Activated T-helper 2 cell treated with anti-CD3 and anti-CD28 coated beads, Interferon-gamma antibody, Interleukin-2, Interleukin-4, amounts not matched to agents 10 μg/mL and 5 μg/mL and 100 μg/mL, durations not matched to agents 14 hours and 24 hours and 36 hours (primary cell): ENCODE results near the gene GFOD2. TPM values are rescaled to one million over a fixed set of nuclear protein-coding genes. Genes with fewer than 3 reads are reported as not detected.

Source experiments
- DNase-seq: peaks from one replicate; pipeline ENCODE4 v3.0.0; 2021; ENCODE audit warnings: low spot score
- H3K27ac Mint-ChIP-seq: one replicate; pipeline ENCODE4 v1.8.0; 2021; ENCODE audit warnings: mixed read lengths
- H3K27me3 Mint-ChIP-seq: one replicate; pipeline ENCODE4 v1.8.0; 2021; ENCODE audit warnings: low read depth, mixed read lengths
- H3K36me3 Mint-ChIP-seq: one replicate; pipeline ENCODE4 v1.8.0; 2021; ENCODE audit warnings: low read depth, mixed read lengths
- H3K4me1 Mint-ChIP-seq: one replicate; pipeline ENCODE4 v1.8.0; 2021; ENCODE audit warnings: low read depth, mixed read lengths
- H3K4me3 Mint-ChIP-seq: one replicate; pipeline ENCODE4 v1.8.0; 2021; ENCODE audit warnings: low read depth, mild to moderate bottlenecking, moderate library complexity, mixed read lengths
- H3K9me3 Mint-ChIP-seq: one replicate; pipeline ENCODE4 v1.8.0; 2021; ENCODE audit warnings: mixed read lengths
- intact Hi-C: fragments of 100-400 bp; cut with micrococcal nuclease; formaldehyde crosslinking; loops from one replicate; pipeline ENCODE4 v1.15.1; 2023
- total RNA-seq: library from RNA; stranded (reverse); gene quantifications from 2 replicates; pipeline ENCODE4 v1.2.3, GENCODE V29; 2022

Gene GFOD2
- total RNA-seq, 1 donor from 2014 or later: 18.3 TPM

DNA sequence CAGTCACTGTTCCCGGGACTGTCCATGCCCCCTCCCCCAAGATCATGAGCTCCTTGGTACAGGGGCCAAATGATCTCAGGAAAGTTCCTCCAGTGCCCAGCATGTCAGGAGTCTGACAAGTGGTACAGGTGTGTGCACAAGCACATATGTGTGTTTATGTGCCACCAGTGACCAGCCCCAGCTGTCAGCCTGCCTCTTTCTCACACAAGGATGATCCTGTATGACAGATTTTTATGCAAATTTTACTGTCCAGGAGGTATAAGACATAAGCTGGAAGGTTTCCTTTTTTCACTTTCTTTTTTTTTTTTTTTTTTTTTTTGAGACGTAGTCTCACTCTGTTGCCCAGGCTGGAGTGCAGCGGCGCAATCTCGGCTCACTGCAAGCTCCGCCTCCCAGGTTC is 31.4 kb upstream of the GFOD2 start:
- Mint-ChIP-seq H3K4me1 (peaks cover 3% of the 10 kb centered on the region), H3K4me3 (no peak overlapping the region), H3K36me3 (peaks cover 3% of the 10 kb centered on the region), H3K9me3 (no peaks in the 10 kb centered on the region), H3K27ac (peak overlapping the region; percentile 22), H3K27me3 (no peaks in the 10 kb centered on the region)
- intact Hi-C loops: no loop called here
- DNase-seq: no peak

DNA sequence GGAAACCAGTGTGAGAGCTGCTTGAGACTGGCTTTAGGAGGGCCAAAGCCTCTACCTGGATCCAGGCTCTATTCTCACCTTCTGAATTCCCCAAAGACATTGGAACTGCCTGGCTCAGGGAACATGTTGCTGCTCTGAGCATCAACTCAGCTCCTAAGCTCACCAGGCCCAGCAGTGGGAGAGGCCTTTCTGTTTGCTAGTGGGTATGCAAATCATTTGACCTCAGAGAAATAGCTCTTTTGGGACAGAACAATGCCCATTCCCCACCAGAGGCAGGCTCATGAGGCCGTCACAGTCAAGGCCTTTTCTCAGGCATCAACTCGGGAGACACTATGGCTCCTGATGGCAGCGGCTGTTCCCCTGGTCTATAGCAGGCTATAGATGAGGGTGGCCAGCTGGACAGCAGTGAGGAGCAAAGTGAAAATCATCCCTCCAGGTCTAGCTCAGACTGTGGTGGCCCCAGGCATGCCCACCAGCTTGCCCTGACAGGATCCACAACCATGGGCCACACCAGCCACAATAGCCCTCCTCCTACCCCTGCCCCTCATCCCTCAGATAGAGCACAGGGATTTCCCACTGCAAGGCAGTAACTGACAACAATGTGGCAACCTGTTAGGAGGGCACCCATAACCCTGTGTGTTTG is 30.4 kb upstream of the GFOD2 start:
- DNase-seq: no peak
- intact Hi-C loops: no loop called here
- Mint-ChIP-seq H3K27ac (no peak overlapping the region), H3K4me1 (peaks cover 3% of the 10 kb centered on the region), H3K4me3 (no peak overlapping the region), H3K9me3 (no peaks in the 10 kb centered on the region), H3K27me3 (no peaks in the 10 kb centered on the region), H3K36me3 (peaks cover 3% of the 10 kb centered on the region)

DNA sequence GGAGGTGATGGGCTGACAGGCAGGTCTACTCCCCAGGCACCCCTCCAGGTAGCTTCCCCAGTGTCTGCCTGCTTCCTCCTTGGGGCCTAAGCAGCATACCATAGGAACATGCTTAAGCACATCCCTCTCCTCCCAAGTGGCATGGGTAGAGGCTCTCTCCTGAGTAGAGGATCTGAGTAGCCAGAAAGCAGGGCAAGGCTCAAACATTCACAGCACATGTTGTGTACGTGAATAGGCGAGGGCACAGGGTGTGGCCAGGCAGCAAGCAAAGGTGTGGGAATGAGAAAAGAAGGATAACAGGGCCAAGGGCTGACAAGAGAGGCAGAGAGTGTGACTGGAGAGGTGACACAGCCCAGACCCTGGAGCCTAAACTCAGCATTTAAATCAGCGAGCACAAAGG is 29.7 kb upstream of the GFOD2 start:
- H3K4me3 Mint-ChIP-seq: no peak overlapping the region
- H3K4me1 Mint-ChIP-seq: peaks cover 3% of the 10 kb centered on the region
- peak overlapping the region; percentile 25 for H3K27ac Mint-ChIP-seq
- DNase-seq: no peak
- no peaks in the 10 kb centered on the region for H3K9me3 Mint-ChIP-seq
- intact Hi-C loops: no loop called here
- H3K27me3 Mint-ChIP-seq: no peaks in the 10 kb centered on the region
- H3K36me3 Mint-ChIP-seq: peaks cover 3% of the 10 kb centered on the region

DNA sequence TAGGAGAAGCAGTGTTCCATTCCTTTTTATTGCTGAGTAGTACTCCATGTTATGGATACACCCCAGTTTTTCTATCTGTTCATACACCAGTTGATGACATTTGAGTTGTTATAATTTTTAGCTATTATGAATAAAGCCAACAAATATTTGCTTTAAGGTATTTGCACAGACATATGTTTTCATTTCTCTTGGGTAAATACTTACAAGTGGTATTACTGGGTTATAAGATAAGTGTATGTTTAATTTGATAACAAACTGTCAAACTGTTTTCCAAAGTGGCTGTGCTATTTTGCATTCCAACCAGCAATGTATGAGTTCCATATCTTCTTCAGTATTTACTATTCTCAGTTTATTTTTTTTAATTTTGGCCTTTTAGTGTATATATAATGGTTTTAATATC is 27.7 kb upstream of the GFOD2 start:
- no peak overlapping the region for H3K4me3 Mint-ChIP-seq
- H3K4me1 Mint-ChIP-seq: peaks cover 3% of the 10 kb centered on the region
- no peak for DNase-seq
- intact Hi-C loops: no loop called here
- no peaks in the 10 kb centered on the region for H3K27me3 Mint-ChIP-seq
- no peaks in the 10 kb centered on the region for H3K9me3 Mint-ChIP-seq
- peaks cover 12% of the 10 kb centered on the region for H3K36me3 Mint-ChIP-seq
- no peak overlapping the region for H3K27ac Mint-ChIP-seq

DNA sequence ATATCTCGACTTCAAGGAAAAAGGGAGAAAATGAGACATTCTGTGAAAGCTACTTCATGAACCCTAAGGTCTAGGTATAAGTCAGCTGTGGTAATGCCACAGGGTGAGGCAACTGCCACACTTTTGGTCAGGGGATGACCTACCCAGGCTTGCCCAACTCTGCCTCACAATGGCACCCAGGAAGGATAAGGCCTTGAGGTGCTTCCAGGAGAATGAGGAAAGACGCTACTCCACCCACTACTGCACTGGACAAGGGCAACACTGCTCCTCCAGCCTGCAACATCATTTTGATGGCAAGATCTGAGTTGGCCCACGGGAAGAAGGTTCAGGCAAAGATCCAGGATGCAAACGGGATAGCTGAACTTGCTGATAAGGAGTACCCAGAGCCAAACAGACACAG is 22.0 kb upstream of the GFOD2 start:
- Mint-ChIP-seq H3K36me3 (peaks cover 16% of the 10 kb centered on the region), H3K27ac (no peak overlapping the region), H3K4me3 (no peak overlapping the region), H3K9me3 (no peaks in the 10 kb centered on the region), H3K27me3 (no peaks in the 10 kb centered on the region), H3K4me1 (no peaks in the 10 kb centered on the region)
- no peak for DNase-seq
- intact Hi-C loops: no loop called here

DNA sequence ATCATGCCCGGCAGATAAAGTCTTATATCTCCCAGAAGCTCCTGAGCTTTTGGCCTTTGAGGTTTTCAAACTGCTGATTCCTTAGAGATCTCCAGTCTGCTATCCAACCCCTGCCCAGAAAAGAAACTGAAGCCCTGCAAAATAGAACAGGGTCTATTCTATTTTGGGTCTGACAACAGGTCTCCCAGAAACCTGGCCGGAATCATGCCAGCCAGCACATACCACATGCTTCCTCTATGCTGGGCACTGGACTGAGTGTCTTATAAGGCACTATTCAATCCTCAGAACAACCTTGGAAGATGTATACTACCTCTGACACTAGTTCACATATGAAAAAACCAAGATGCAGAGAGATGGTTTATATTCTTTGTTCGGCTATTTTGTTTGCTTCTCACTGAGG is 21.3 kb upstream of the GFOD2 start:
- no peaks in the 10 kb centered on the region for H3K4me1 Mint-ChIP-seq
- peaks cover 16% of the 10 kb centered on the region for H3K36me3 Mint-ChIP-seq
- no peaks in the 10 kb centered on the region for H3K9me3 Mint-ChIP-seq
- DNase-seq: no peak
- no peak overlapping the region for H3K4me3 Mint-ChIP-seq
- no peaks in the 10 kb centered on the region for H3K27me3 Mint-ChIP-seq
- no peak overlapping the region for H3K27ac Mint-ChIP-seq
- intact Hi-C loops: no loop called here

DNA sequence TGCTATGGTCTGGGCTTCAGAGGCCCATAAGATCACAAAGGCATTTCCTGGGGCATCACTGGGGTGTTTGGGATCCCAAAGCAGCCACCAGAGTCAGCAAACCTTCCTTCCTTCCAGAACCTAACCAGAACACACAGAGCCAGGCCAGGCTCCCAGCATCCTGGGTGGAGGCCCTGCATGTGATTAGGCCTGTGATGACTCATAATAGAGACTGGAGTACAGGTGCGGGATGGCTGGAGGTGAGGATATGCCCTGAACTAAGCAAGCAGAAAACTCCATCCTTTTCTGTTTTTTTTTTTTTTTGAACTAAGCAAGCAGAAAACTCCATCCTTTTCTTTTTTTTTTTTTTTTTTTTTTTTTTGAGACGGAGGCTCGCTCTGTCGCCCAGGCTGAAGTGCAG is 17.7 kb upstream of the GFOD2 start:
- intact Hi-C loops: no loop called here

DNA sequence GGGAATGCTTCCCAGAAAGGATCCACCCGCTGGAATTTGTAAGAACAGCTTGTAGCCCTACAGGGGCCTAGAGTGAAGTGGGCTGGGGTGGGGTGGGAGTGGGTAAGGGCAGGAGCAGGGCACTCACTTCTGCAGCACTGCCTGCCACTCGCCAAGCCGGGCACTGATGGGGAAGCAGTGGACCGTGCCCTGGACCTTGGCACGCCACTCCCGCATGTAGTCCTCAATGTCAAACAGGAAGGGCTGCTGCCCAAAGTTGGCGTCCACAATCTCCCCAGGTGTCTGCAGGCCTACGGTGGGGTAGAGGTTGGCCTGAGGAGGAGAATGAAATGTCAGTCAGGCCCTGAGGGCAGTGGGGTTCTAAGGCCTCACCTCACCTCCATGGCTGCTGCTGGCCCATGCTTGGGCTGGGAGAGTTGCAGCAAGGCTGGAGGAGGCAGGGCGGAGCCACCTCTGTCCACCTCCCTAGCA is 15.7 kb upstream of the GFOD2 start:
- no peak overlapping the region for H3K4me3 Mint-ChIP-seq
- no peaks in the 10 kb centered on the region for H3K4me1 Mint-ChIP-seq
- intact Hi-C loops: no loop called here
- no peak overlapping the region for H3K27ac Mint-ChIP-seq
- H3K36me3 Mint-ChIP-seq: peaks cover 10% of the 10 kb centered on the region
- no peak for DNase-seq
- H3K9me3 Mint-ChIP-seq: no peaks in the 10 kb centered on the region
- no peaks in the 10 kb centered on the region for H3K27me3 Mint-ChIP-seq

More for the DNA sequence above, 17.7 kb upstream of the GFOD2 start:
- peaks cover 4% of the 10 kb centered on the region for H3K36me3 Mint-ChIP-seq
- DNase-seq: no peak
- no peaks in the 10 kb centered on the region for H3K9me3 Mint-ChIP-seq
- H3K27ac Mint-ChIP-seq: no peak overlapping the region
- no peaks in the 10 kb centered on the region for H3K4me1 Mint-ChIP-seq
- no peaks in the 10 kb centered on the region for H3K27me3 Mint-ChIP-seq
- H3K4me3 Mint-ChIP-seq: no peak overlapping the region

DNA sequence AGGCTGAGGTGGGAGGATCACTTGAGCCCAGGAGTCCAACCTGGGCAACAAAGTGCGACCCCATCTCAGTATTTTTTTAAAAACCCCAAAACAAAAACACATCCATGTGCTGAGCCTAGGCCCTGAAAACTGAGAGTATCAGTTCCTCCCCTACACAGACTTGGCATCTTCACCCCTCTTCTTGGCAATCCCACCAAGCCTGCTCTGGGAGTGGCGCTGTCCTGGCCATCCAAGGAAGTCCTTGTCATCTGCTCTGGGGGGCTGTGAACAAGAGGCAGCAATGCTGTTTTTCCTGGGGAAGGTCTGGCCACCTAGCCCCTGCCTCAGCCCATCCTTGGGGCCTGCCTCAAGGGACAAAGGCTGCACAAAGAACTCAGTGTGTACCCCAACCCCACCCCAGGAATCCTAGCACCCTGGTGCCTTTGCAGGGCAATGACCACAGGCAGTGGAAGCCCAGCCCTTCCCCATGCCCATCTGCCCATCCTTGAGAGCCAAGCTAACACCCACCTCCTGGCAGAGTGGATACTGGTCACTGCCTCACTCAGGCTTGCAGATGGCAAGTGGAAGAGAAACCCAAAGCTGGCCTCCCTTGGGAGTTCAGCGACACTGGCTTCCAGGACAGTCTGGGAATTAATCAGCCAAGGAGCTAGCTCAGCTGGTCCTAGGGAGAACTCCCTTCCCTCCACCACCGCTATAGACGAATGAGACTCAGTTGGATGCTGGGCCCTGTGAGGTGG is 14.8 kb upstream of the GFOD2 start:
- DNase-seq: no peak
- intact Hi-C loops: no loop called here
- Mint-ChIP-seq H3K4me3 (no peak overlapping the region), H3K4me1 (no peaks in the 10 kb centered on the region), H3K27ac (no peak overlapping the region), H3K9me3 (no peaks in the 10 kb centered on the region), H3K36me3 (peaks cover 15% of the 10 kb centered on the region), H3K27me3 (no peaks in the 10 kb centered on the region)

DNA sequence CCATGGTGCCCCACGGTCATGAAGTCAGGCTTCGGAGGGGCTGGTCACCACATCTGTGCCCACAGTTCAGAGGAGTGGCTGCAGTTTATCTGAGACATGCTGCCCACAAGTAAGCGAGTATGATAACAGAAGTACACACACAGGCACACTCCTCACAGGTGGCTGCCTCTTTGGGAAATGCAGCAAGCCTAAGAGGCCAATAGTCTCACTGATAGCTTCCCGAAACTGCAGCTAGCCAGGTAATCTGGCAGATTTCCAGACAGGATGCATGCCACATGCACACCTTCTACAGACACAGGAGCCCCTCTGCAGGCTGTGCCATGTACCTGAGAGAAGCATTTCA is 12.6 kb upstream of the GFOD2 start:
- DNase-seq: no peak
- intact Hi-C loops: no loop called here
- Mint-ChIP-seq H3K9me3 (no peaks in the 10 kb centered on the region), H3K27ac (no peak overlapping the region), H3K4me1 (no peaks in the 10 kb centered on the region), H3K4me3 (no peak overlapping the region), H3K36me3 (peaks cover 21% of the 10 kb centered on the region), H3K27me3 (no peaks in the 10 kb centered on the region)

DNA sequence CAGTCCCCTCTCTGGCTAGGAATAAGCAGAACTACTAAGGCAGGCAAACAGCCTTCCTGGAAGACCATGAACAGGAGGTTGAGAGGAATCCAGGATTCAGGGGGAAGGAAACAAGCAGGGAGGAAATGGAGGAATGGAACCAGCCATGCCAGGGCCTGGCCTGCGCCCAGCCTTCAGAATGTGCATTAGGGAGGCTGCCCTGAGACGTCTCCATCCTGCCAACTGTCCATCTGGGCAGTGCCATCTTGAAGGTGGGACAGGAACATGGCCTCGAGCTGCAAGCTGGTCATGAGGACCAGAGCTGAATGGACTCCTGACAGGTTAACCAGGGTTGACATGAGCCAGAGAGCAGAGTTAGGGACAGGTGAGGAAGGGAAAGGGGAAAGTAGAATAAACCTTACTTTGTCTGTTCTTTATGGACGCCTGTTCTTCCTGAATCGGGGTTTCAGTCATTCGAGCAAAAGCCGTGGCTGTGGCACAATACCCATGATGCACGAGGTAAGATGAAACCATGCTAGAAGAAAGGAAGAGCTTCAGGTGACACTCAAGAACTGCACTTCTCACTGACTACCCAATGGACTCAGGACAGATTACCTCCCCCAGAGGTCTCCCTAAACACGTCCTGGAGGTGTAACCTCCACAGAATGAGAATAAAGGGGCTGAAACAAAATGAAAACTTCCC is 12.1 kb upstream of the GFOD2 start:
- no peaks in the 10 kb centered on the region for H3K9me3 Mint-ChIP-seq
- no peak overlapping the region for H3K4me3 Mint-ChIP-seq
- H3K4me1 Mint-ChIP-seq: no peaks in the 10 kb centered on the region
- H3K27ac Mint-ChIP-seq: no peak overlapping the region
- H3K36me3 Mint-ChIP-seq: peaks cover 21% of the 10 kb centered on the region
- intact Hi-C loops: no loop called here
- H3K27me3 Mint-ChIP-seq: no peaks in the 10 kb centered on the region
- DNase-seq: no peak

DNA sequence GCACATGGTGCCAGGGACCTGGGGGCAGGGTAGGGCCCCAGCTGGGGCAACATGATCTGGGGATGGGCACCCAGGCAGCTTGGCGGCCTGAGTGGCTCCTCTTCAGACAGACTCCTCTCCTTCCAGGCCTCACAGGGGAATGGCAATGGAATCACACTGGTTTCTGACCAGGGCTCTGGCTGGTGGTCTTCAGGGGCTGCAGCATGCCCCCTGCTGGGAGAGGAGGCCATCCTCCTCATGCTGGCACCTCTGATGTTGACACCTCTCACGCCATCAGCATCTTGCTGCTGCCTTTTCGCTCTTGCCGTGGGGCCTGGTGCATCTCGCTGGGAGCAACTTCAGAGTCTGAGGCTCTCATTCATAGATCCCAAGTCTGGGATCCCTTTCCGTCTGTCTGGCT is 11.2 kb upstream of the GFOD2 start:
- peaks cover 21% of the 10 kb centered on the region for H3K36me3 Mint-ChIP-seq
- no peak for DNase-seq
- no peaks in the 10 kb centered on the region for H3K9me3 Mint-ChIP-seq
- no peak overlapping the region for H3K27ac Mint-ChIP-seq
- no peaks in the 10 kb centered on the region for H3K4me1 Mint-ChIP-seq
- no peak overlapping the region for H3K4me3 Mint-ChIP-seq
- intact Hi-C loops: no loop called here
- H3K27me3 Mint-ChIP-seq: no peaks in the 10 kb centered on the region

DNA sequence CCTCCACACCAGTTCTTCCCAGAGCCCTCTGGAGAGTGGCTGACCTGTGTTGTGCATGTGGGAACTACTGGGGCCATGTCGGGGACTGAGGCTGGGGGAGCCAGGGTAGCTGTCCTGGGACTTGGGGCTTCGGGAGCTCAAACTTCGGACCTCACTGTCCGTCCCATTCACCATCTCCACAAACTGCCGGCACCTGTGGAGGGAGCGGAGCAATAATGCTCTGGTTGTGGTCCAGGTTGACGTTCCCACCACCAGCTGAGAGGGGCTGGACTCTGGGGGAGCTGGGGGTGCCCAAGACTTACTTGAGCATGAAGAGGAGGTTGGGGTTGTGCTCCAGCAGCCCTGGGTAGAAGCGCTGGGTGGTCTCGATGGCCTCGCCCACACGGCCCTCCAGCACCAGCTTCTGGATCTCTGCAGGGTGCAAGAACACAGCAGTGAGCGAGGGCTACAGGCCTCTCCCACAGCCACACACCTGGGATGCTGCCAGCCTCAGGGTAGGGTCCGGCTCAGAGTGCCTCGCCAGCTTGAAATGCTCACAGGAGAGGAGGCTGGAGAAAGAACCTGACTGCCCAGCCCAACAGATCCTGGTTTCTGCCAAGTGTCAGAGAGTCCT is 10.6 kb upstream of the GFOD2 start:
- Mint-ChIP-seq H3K4me3 (no peak overlapping the region), H3K36me3 (peaks cover 23% of the 10 kb centered on the region), H3K9me3 (no peaks in the 10 kb centered on the region), H3K27me3 (no peaks in the 10 kb centered on the region), H3K4me1 (no peaks in the 10 kb centered on the region), H3K27ac (no peak overlapping the region)
- DNase-seq: no peak
- intact Hi-C loops: no loop called here
